ENCODE data around the gene RGMA. TPM values are rescaled to one million over a fixed set of nuclear protein-coding genes. Genes with fewer than 3 reads are reported as not detected.

The RGMA gene
- total and polyA plus RNA-seq, 2 donors (not counting 3 experiments of a cell fraction or from before 2014, with no cell fraction given), result 0.06 to 0.13 TPM

GRCh38 chr15:93126599-93126998 lies 37.6 kb upstream of the RGMA start:
- Histone ChIP-seq H3K79me2 (ENCODE audit: control insufficient read depth, insufficient read depth, low read length) (no peaks in the 10 kb centered on the region), H3K36me3 (ENCODE audit: control insufficient read depth in 2 of 2, extremely low read depth in 1 of 2, insufficient read depth in 2 of 2, low read length in 2 of 2) (no peaks in the 10 kb centered on the region), H4K20me1 (replicated peaks; ENCODE audit: control insufficient read depth, extremely low read depth, insufficient read depth, low read length) (no peaks in the 10 kb centered on the region), H3K9ac (replicated peaks; ENCODE audit: extremely low read depth, insufficient read depth, low read length) (no peak overlapping the region), H2AFZ (ENCODE audit: low read depth, low read length) (no peak overlapping the region), H3K27me3 (ENCODE audit: control insufficient read depth in 2 of 2, insufficient read depth in 2 of 2, low read length in 2 of 2) (no peaks in the 10 kb centered on the region), H3K27ac (ENCODE audit: insufficient read depth, low read depth, low read length) (no peak overlapping the region), H3K9me1 (replicated peaks; ENCODE audit: control insufficient read depth, extremely low read depth, insufficient read depth, low read length) (no peaks in the 10 kb centered on the region), H3K4me1 (ENCODE audit: control insufficient read depth, extremely low read depth, insufficient read depth, low read length) (no peaks in the 10 kb centered on the region), H3K9me3 (replicated peaks; ENCODE audit: control insufficient read depth, insufficient read depth, low read length) (no peaks in the 10 kb centered on the region), H3K4me3 (replicated peaks in 1 of 3; ENCODE audit: insufficient read depth in 1 of 3, low read depth in 1 of 3, low read length in 3 of 3) (no peak overlapping the region), H3K4me2 (ENCODE audit: insufficient read depth, low read length) (no peak overlapping the region)
- no peak for TF ChIP-seq GATA2 (IDR thresholded peaks at IDR 0.05; ENCODE audit: insufficient read depth, insufficient read length, low read depth, low read length)
- no peak for TF ChIP-seq POLR2A (IDR thresholded peaks at IDR 0.05; ENCODE audit: low read depth, low read length)
- TF ChIP-seq EZH2 (IDR thresholded peaks at IDR 0.05; ENCODE audit: borderline replicate concordance, low read depth, low read length, severe bottlenecking), result no peak
- no peak for TF ChIP-seq FOS (IDR thresholded peaks at IDR 0.05; ENCODE audit: borderline replicate concordance, insufficient read depth, low read length)
- no peak for TF ChIP-seq POLR2AphosphoS5 (IDR thresholded peaks at IDR 0.05; ENCODE audit: insufficient read depth, low read depth, low read length)
- TF ChIP-seq MYC (IDR thresholded peaks at IDR 0.05; ENCODE audit: low read depth, low read length), result no peak
- no peak for TF ChIP-seq MAX (IDR thresholded peaks at IDR 0.05; ENCODE audit: insufficient read depth, insufficient read length)
- TF ChIP-seq CTCF (IDR thresholded peaks at IDR 0.05; ENCODE audit: extremely low read depth in 1 of 2, insufficient read depth in 1 of 2, low read depth in 1 of 2, low read length in 2 of 2), result no peak
- TF ChIP-seq JUN (IDR thresholded peaks at IDR 0.05; ENCODE audit: borderline replicate concordance, insufficient read depth, insufficient read length, low read depth), result no peak
- no peak for FAIRE-seq
- no peak for DNase-seq (ENCODE audit: low read depth, low spot score)
- CTCF ChIA-PET, result no interaction called here
- POLR2A ChIA-PET, result no interaction called here
- dilution Hi-C loops (cut with MboI; ENCODE audit: extremely low pct_ligation_motif_present, low sequenced_read_pairs), result no loop called here
- intact Hi-C loops (cut with micrococcal nuclease), result no loop called here
- BruUV-seq (replicated peaks), result no TSS peak
